WI38 (cell line): ENCODE measurements around the gene MOK.
A peak's percentile ranks its signal among the peaks of the same experiment; 100 is the strongest.

ENCODE experiments used
- H3K4me3 ChIP-seq: 2 replicates; pipeline ENCODE4 v1.5.1; 2011; ENCODE audit warnings: low read depth, mild to moderate bottlenecking, control low read depth, low read length
- TF ChIP-seq, protein P1 (sequence below): IDR thresholded peaks from 2 replicates; pipeline ENCODE4 v1.5.1; 2012; ENCODE audit warnings: low read depth, mild to moderate bottlenecking, control low read depth, low read length

MOK gene

DNA sequence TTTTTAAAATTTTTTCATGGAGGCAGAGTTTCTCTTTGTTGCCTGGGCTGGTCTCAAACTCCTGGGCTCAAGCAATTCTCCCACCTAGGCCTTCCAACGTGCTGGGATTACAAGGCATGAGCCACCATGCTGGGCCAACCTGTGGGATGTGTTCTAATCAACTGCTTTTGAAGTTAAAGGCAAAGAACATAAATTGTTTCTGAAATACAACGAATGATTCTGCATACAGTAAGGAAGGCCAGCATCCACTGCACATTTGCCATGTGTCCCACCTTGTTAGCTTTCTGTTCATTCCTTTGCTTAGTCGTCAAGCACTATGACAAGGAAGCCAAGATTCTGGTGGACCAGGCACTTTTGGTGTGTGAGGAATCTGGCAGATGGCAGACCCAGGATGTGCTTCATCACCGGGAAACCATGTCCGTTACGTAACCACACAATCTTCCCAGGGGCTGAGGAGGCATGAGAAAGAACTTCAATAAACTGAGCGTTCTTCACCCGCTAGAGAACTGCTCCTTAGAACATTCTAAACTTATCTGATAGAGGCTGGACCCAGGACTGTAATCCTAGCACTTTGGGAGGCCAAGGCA lies 24.5 kb downstream of the MOK start:
- H3K4me3 ChIP-seq, result 0 out of 2 replicates have a peak overlapping the region, but pooled peaks have one; percentile 10
- TF ChIP-seq, protein P1, sequence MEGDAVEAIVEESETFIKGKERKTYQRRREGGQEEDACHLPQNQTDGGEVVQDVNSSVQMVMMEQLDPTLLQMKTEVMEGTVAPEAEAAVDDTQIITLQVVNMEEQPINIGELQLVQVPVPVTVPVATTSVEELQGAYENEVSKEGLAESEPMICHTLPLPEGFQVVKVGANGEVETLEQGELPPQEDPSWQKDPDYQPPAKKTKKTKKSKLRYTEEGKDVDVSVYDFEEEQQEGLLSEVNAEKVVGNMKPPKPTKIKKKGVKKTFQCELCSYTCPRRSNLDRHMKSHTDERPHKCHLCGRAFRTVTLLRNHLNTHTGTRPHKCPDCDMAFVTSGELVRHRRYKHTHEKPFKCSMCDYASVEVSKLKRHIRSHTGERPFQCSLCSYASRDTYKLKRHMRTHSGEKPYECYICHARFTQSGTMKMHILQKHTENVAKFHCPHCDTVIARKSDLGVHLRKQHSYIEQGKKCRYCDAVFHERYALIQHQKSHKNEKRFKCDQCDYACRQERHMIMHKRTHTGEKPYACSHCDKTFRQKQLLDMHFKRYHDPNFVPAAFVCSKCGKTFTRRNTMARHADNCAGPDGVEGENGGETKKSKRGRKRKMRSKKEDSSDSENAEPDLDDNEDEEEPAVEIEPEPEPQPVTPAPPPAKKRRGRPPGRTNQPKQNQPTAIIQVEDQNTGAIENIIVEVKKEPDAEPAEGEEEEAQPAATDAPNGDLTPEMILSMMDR, result no peak

DNA sequence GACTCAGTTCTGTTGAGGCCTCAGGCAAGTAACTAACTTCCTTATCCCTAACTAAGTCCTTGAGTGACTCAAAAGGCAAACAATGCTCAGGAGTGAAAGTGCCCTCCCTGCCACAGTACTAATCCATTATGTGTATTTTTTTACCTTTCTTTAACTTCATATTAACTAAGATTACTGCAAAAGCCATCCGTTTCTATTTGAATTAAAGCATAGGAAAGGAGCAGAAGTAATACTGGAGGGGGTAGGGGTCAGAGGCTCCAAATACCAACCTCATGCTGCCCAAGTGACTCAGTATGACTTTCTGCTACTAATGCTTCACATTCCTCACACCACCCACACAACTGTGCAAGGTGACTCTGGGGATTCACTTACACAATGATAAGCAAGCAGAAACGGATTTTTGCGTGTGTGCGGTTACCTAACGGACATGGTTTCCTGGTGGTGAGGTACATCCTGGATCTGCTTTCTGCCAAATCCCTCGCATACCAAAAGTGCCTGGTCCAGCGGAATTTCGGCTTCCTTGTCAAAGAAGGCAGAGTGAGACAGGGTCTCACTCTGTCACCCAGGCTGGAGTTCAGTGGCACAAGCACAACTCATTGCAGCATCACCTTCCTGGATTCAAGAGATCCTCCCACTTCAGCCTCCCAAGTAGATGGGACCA lies 25.1 kb downstream of the MOK start:
- no peak overlapping the region for H3K4me3 ChIP-seq
- TF ChIP-seq, protein P1, result no peak

DNA sequence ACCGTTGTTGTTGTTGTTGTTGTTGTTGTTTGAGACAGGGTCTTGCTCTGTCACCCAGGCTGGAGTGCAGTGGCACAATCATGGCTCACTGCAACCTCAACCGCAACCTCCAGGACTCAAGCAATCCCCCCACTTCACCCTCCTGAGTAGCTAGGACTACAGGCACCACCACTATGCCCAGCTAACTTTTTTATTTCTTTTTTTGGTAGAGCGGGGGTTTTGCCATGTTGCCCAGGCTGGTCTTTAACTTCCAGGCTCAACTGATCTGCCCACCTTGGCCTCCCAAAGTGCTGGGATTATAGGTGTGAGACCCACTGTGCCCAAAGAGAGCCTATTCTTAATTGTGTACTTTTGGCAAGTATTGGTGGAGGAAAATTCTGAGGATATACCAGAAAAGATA lies 25.7 kb downstream of the MOK start:
- no peak overlapping the region for H3K4me3 ChIP-seq
- TF ChIP-seq, protein P1, result no peak

DNA sequence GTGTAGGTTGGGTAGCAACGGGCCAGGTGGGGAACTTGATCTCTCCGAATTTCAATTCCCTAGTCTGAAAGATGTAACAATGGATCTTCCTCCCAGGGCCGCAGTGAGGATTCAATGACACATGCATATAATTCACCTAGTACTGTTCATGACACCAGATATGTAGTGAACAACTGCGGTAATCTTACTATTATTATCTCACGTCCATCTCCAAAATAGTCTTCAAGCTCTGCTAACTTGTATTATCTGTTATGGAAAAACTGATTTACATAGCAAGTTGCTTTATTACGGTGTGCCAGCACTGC lies 26.4 kb downstream of the MOK start:
- no peak overlapping the region for H3K4me3 ChIP-seq

DNA sequence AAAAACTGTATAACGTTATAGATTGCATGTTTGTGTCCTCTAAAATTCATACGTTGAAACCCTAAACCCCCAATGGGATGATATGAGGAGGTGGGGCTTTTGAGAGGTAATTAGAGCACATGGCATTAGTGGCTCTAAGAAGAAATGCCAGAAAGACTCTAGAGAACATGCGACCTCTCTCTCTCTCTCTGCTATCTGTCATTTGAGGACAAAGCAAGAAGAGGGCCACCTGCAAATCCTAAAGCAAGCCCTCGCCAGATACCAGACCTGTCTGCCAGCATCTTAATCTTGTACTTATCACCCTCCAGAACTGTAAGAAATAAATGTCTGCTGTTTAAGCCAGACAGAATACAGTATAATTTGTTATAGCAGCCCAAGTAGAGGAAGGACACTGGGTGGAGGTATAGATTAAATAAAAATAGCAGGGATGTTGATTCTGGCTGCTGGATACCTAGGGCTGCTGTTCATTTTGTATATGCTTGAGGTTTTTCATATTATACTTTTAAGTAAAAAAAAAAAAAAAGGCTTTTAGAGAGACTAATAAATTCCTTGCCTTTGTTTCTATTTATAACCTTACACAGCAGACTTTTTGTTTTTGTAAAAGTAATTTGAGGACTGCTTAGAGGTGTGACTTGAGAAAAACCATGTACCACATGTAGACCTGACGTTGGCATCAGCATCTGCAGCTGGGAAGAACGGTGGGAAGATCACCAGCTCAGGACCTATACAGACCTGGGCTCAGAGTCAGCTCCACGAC lies 26.9 kb downstream of the MOK start:
- no peak overlapping the region for H3K4me3 ChIP-seq
- TF ChIP-seq, protein P1, result no peak

More for the DNA sequence above, 26.4 kb downstream of the MOK start:
- TF ChIP-seq, protein P1, result no peak

DNA sequence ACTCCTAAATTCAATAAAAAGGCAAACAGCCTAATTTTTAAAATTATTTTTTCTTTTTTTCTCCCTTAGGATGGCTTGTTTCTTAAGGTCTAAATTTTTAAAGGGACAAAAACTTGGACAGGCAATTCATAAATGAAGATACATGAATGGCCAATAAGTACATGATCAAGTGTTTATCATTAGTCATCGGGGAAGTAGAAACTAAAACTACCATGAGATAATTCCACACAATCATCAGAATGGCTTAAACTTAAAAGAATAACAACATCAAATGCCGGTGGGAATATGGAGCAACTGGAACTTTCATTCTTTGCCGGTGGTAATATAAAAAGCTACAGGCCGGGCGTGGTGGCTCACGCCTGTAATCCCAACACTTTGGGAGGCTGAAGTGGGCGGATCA lies 29.1 kb downstream of the MOK start:
- no peak overlapping the region for H3K4me3 ChIP-seq
- TF ChIP-seq, protein P1, result no peak

DNA sequence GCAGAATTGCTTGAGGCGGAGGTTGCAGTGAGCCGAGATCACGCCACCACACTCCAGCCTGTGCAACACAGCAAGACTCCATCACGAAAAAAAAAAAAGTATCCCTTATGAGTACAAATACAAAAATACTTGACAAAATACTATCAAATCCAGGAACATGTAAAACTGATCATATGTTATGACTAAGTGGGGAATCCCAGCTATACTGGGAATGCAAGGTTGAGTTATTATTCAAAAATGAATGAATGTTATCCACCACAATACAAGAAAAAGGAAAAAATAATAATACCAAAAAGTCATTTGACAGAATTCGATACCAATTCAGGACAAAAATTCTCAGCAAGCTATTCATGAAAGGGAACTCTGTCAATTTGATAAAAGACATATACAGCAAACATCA lies 32.6 kb downstream of the MOK start:
- no peak overlapping the region for H3K4me3 ChIP-seq
- TF ChIP-seq, protein P1, result no peak
